ENCODE results near the gene OR2H1.

DNA sequence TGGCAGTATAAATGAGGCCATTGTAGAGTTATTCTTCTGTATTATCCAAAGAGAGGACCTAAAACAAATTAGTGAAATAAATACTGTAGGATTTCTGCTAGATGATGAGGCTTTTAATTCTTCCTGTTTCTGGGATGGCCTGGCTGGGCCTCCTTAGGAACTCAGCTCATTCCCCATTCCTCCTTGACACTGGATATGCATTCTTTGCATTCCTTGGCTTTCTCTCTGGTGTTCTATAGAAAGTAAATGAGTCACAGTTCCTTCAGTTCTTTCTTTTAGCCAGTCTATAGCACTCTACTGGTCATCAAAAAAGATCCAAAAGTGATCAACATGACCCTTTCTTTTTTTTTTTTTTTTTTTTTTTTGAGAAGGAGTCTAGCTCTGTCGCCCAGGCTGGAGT, 9.3 kb upstream of the OR2H1 start:
- no peak for TF ChIP-seq POLR2A (IDR thresholded peaks at IDR 0.05)
- TF ChIP-seq, protein P1, sequence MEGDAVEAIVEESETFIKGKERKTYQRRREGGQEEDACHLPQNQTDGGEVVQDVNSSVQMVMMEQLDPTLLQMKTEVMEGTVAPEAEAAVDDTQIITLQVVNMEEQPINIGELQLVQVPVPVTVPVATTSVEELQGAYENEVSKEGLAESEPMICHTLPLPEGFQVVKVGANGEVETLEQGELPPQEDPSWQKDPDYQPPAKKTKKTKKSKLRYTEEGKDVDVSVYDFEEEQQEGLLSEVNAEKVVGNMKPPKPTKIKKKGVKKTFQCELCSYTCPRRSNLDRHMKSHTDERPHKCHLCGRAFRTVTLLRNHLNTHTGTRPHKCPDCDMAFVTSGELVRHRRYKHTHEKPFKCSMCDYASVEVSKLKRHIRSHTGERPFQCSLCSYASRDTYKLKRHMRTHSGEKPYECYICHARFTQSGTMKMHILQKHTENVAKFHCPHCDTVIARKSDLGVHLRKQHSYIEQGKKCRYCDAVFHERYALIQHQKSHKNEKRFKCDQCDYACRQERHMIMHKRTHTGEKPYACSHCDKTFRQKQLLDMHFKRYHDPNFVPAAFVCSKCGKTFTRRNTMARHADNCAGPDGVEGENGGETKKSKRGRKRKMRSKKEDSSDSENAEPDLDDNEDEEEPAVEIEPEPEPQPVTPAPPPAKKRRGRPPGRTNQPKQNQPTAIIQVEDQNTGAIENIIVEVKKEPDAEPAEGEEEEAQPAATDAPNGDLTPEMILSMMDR (IDR thresholded peaks at IDR 0.05): no peak

Data from testis (tissue), 2 donors.